ENCODE measurements around the gene KCNK3. TPM values are rescaled to one million over a fixed set of nuclear protein-coding genes. Genes with fewer than 3 reads are reported as not detected.

The KCNK3 gene
- total RNA-seq, 1 donor from 2014 or later, result 1.9 TPM

DNA sequence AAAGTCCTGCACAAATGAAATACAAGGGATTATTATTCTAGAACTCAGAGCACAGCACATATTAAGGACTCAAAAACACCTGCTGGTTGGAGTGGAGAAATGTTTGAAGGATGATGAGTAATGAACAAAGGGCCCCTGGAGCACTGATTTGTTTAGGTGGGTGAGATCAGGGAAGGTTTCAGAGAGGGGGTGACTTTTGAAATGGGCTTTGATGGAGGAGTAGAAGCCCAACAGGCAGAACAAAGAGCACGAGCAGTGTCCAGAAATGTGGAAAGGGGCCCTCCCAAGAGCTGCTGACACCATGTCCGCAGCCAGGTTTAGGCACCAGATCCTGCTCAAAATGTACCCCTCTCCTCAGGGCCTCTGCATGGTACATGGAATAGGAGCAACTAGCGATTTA lies 23.8 kb downstream of the KCNK3 start:
- no peaks in the 10 kb centered on the region for H3K4me1 Mint-ChIP-seq (ENCODE audit: low read depth, unreplicated experiment)

GRCh38 chr2:26716769-26717168 lies 24.2 kb downstream of the KCNK3 start:
- H3K4me3 Mint-ChIP-seq (ENCODE audit: unreplicated experiment), result no peak overlapping the region
- no peak for FAIRE-seq

More for the DNA sequence above, 23.8 kb downstream of the KCNK3 start:
- Mint-ChIP-seq H3K36me3 (ENCODE audit: low read depth, unreplicated experiment) (peaks cover 4% of the 10 kb centered on the region), H3K27me3 (ENCODE audit: low read depth, unreplicated experiment) (peaks cover 20% of the 10 kb centered on the region), H3K4me3 (ENCODE audit: unreplicated experiment) (no peak overlapping the region), H3K9me3 (ENCODE audit: unreplicated experiment) (peaks cover 4% of the 10 kb centered on the region), H3K27ac (ENCODE audit: unreplicated experiment) (no peak overlapping the region)
- Histone ChIP-seq H3K4me1 (ENCODE audit: insufficient read depth, low read length) (peaks cover 15% of the 10 kb centered on the region), H4K20me1 (ENCODE audit: insufficient read depth, low read length) (peaks cover 5% of the 10 kb centered on the region), H3K79me2 (ENCODE audit: insufficient read depth, low read length) (no peaks in the 10 kb centered on the region), H3K9ac (ENCODE audit: low read length) (no peak overlapping the region), H3K9me3 (ENCODE audit: insufficient read depth, low read depth, low read length) (no peaks in the 10 kb centered on the region), H3K27ac (ENCODE audit: low read depth, low read length) (no peak overlapping the region), H3K4me2 (ENCODE audit: low read length) (no peak overlapping the region), H2AFZ (ENCODE audit: low read depth, low read length) (no peak overlapping the region), H3K36me3 (ENCODE audit: insufficient read depth, low read length) (no peaks in the 10 kb centered on the region), H3K4me3 (ENCODE audit: insufficient read depth, low read depth, low read length) (no peak overlapping the region), H3K27me3 (ENCODE audit: insufficient read depth, low read length) (peaks cover 4% of the 10 kb centered on the region)
- no peak for FAIRE-seq
- DNase-seq (ENCODE audit: low read depth), result no peak
- TF ChIP-seq EZH2 (IDR thresholded peaks at IDR 0.05; ENCODE audit: insufficient read depth, low read length) (no peak), CTCF (IDR thresholded peaks at IDR 0.05; ENCODE audit: insufficient read depth, low read depth, low read length) (no peak)

More at GRCh38 chr2:26716769-26717168, 24.2 kb downstream of the KCNK3 start:
- Histone ChIP-seq H3K9me3 (ENCODE audit: insufficient read depth, low read depth, low read length) (no peaks in the 10 kb centered on the region), H3K4me2 (ENCODE audit: low read length) (no peak overlapping the region), H3K4me3 (ENCODE audit: insufficient read depth, low read depth, low read length) (no peak overlapping the region), H3K27me3 (ENCODE audit: insufficient read depth, low read length) (peaks cover 4% of the 10 kb centered on the region), H3K9ac (ENCODE audit: low read length) (no peak overlapping the region), H4K20me1 (ENCODE audit: insufficient read depth, low read length) (peaks cover 5% of the 10 kb centered on the region), H3K79me2 (ENCODE audit: insufficient read depth, low read length) (no peaks in the 10 kb centered on the region), H2AFZ (ENCODE audit: low read depth, low read length) (no peak overlapping the region), H3K27ac (ENCODE audit: low read depth, low read length) (no peak overlapping the region), H3K4me1 (ENCODE audit: insufficient read depth, low read length) (peaks cover 19% of the 10 kb centered on the region), H3K36me3 (ENCODE audit: insufficient read depth, low read length) (no peaks in the 10 kb centered on the region)
- TF ChIP-seq CTCF (IDR thresholded peaks at IDR 0.05; ENCODE audit: insufficient read depth, low read depth, low read length), result no peak
- no peak for TF ChIP-seq EZH2 (IDR thresholded peaks at IDR 0.05; ENCODE audit: insufficient read depth, low read length)
- peaks cover 4% of the 10 kb centered on the region for H3K36me3 Mint-ChIP-seq (ENCODE audit: low read depth, unreplicated experiment)
- peaks cover 15% of the 10 kb centered on the region for H3K27me3 Mint-ChIP-seq (ENCODE audit: low read depth, unreplicated experiment)
- no peak overlapping the region for H3K27ac Mint-ChIP-seq (ENCODE audit: unreplicated experiment)
- no peak for DNase-seq (ENCODE audit: low read depth)
- no peaks in the 10 kb centered on the region for H3K4me1 Mint-ChIP-seq (ENCODE audit: low read depth, unreplicated experiment)
- H3K9me3 Mint-ChIP-seq (ENCODE audit: unreplicated experiment), result peaks cover 4% of the 10 kb centered on the region

Measured in astrocyte (in vitro differentiated cells and primary cell).